Suprapubic skin (tissue), 4 donors: ENCODE measurements around the gene GLUL.

Source experiments
- POLR2A ChIP-seq, 2 donors: fragments of 450-650 bp; IDR thresholded peaks; one replicate each; pipeline ENCODE4 v1.6.1; 2017; ENCODE audit warnings: antibody characterized with exemption in 2 of 2, mild to moderate bottlenecking in 2 of 2, moderate library complexity in 2 of 2
- POLR2AphosphoS5 ChIP-seq, 3 donors: sonication (generic); formaldehyde crosslinking; IDR thresholded peaks; one replicate each; pipeline ENCODE4 v1.6.1; 2017; ENCODE audit warnings: antibody characterized with exemption in 3 of 3
- TF ChIP-seq, protein P1 (sequence below), 2 donors: fragments of 200-600 bp in 1 of 2; fragments of 450-650 bp in 1 of 2; sonication (generic) in 1 of 2; IDR thresholded peaks; one replicate each; pipeline ENCODE4 v1.5.1; 2016 to 2019; ENCODE audit warnings: antibody characterized with exemption in 2 of 2, mild to moderate bottlenecking in 1 of 2, moderate library complexity in 1 of 2

DNA sequence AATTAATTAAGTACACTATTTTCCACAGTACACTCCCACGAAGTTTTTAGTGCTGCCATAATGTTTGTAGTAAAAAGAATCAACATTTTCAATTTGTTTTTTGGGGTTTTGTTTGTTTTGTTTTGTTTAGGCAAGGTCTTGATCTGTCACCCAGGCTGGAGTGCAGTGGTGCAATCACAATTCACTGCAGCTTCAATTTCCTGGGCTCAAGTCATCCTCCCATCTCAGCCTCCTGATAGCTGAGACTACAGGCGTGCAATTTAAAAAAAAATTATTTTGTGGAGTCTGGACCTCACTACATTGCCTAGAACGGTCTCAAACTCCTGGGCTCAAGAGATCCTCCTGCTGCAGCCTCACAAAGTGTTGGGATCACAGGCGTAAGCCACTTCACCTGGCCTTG, 11.4 kb downstream of the GLUL start:
- TF ChIP-seq, protein P1, sequence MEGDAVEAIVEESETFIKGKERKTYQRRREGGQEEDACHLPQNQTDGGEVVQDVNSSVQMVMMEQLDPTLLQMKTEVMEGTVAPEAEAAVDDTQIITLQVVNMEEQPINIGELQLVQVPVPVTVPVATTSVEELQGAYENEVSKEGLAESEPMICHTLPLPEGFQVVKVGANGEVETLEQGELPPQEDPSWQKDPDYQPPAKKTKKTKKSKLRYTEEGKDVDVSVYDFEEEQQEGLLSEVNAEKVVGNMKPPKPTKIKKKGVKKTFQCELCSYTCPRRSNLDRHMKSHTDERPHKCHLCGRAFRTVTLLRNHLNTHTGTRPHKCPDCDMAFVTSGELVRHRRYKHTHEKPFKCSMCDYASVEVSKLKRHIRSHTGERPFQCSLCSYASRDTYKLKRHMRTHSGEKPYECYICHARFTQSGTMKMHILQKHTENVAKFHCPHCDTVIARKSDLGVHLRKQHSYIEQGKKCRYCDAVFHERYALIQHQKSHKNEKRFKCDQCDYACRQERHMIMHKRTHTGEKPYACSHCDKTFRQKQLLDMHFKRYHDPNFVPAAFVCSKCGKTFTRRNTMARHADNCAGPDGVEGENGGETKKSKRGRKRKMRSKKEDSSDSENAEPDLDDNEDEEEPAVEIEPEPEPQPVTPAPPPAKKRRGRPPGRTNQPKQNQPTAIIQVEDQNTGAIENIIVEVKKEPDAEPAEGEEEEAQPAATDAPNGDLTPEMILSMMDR (IDR thresholded peaks at IDR 0.05), result no peak
- TF ChIP-seq POLR2A (IDR thresholded peaks at IDR 0.05) (no peak), POLR2AphosphoS5 (IDR thresholded peaks at IDR 0.05) (no peak)
